Psoas muscle (tissue), 8 donors: ENCODE measurements around the gene AATK. TPM values are rescaled to one million over a fixed set of nuclear protein-coding genes. Genes with fewer than 3 reads are reported as not detected.

Experiments used
- ATAC-seq, 4 donors: fragments of 200-7000 bp; cut with Tn5 transposase; one replicate each; pipeline ENCODE4 v1.9.1; 2020; ENCODE audit warnings: moderate library complexity in 3 of 4, mild to moderate bottlenecking in 2 of 4
- DNase-seq, 2 donors: peaks; one replicate each; pipeline ENCODE4 v3.0.0-alpha.2; 2020
- H3K27ac ChIP-seq: fragments of 200-600 bp; one replicate; pipeline ENCODE4 v1.8.0; 2022
- H3K27me3 ChIP-seq, 3 donors: fragments of 200-600 bp in 1 of 3; one replicate each; pipeline versions ENCODE4 v1.6.1 to v1.8.0; 2013 to 2022; ENCODE audit warnings: low read length in 2 of 3, mild to moderate bottlenecking in 2 of 3, moderate library complexity in 1 of 3; ENCODE audit not compliant: insufficient read depth in 3 of 3
- H3K36me3 ChIP-seq, 2 donors: fragments of 200-600 bp in 1 of 2; one replicate each; pipeline versions ENCODE4 v1.6.1 to v1.8.0; 2013 to 2022; ENCODE audit warnings: low read depth in 1 of 2, mild to moderate bottlenecking in 1 of 2, moderate library complexity in 1 of 2; ENCODE audit not compliant: insufficient read depth in 1 of 2
- H3K4me1 ChIP-seq: fragments of 200-600 bp; one replicate; pipeline ENCODE4 v1.8.0; 2022
- H3K4me3 ChIP-seq: fragments of 200-600 bp; one replicate; pipeline ENCODE4 v1.8.0; 2022; ENCODE audit warnings: mild to moderate bottlenecking
- H3K9me3 ChIP-seq: fragments of 200-600 bp; one replicate; pipeline ENCODE4 v1.8.0; 2022
- WGBS, 3 donors: extraction: QIAGEN DNeasy Blood & Tissue Kit; methylation state at CpG; one replicate each; pipeline versions ENCODE4 v1.1.6 to v1.1.7; 2013; 5-methylcytosine and 5-hydroxymethylcytosine counted together
- intact Hi-C, 2 donors: fragments of 100-400 bp; cut with DNase I; formaldehyde crosslinking; loops; one replicate each; pipeline versions ENCODE4 v1.11.0 to v1.14.2; 2022
- polyA plus RNA-seq, 3 donors: library from polyadenylated mRNA; stranded (reverse); fragments of 200-250 nt; gene quantifications; one replicate each; pipeline ENCODE4 v1.2.3, GENCODE V29; 2013
- total RNA-seq, 4 donors: library from RNA; stranded (reverse); fragmentation: NEBNext Ultra II Directional in 2 of 4; extraction: Animal tissue kit (Norgen Biotek cat#: 25700) in 2 of 4; gene quantifications; one replicate each; pipeline versions ENCODE4 v1.2.1 to v1.2.4, GENCODE V29; 2021 to 2023
- TF ChIP-seq, protein P1 (sequence below): fragments of 200-600 bp; IDR thresholded peaks from one replicate; pipeline ENCODE4 v1.8.0; 2022; ENCODE audit warnings: antibody characterized with exemption
- donor health status: healthy with polysubstance abuse.
- donor health status: DM: no; HTN: no; CAD: no; lungs with moderate emphysema.
- donor health status: Bipolar disorder and iron deficiency.
- donor health status: healthy.
- donor health status: DM: yes; HTN: yes; CAD: no.
- donor health status: DM: no; HTN: no; CAD: no.
- donor health status: DM: no; HTN: no; CAD: no.
- donor health status: DM: yes; HTN: yes; CAD: no.

AATK gene
- total and polyA plus RNA-seq, 7 donors: 0.21 to 1.8 (median 1.0) TPM

DNA sequence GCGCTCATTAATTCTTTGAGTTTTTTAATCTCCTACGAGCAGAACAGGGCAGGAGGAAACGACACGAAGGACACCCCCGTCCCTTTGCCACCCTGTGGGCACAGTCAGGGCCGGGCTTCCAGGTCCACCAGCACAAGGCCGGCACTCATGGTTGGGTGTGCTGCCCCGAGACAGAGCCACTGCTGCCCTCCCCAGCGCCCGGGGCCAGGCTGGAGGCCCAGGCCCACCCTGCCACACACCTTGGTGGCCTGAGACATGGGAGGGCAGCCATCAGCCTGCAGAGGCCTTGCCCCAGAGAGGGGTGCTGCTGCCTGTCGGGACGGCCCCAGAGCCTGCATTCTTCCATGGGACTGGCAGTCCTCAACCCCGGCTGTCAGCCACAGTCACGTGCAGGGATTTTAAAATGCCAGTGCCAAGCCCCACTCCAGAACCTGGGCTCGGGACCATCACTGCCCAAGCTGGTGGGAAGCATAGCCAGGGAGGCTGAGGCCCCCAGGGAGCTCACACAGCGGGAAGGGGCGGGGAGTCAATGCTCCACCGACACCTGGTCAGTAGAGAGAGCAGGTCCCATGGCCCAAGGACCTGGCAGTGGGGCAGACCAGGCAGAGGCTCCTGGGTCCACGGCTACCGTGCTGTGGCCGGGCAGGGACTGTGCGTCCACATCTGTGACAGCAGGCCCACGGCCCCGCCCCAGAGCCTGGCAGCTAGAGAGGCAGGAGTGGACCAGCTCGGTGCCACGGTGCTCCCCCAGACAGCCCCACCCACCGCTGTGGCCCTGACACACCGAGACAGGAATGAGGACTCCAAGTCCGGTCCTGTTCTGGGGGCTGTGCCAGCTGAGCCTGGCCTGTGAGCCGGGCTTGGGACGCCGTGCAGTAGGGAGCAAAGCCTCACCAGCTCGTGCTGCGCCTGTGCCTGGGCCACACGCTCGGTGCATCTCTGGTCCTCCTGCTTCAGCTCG, 29.2 kb upstream of the AATK start:
- peak in 2 of 4 donors; percentile 13 to 27 for ATAC-seq
- Histone ChIP-seq H3K27ac (no peak overlapping the region), H3K27me3 (no peaks in the 10 kb centered on the region), H3K9me3 (no peaks in the 10 kb centered on the region), H3K4me3 (no peak overlapping the region), H3K36me3 (peaks cover 0 to 6% of the 10 kb centered on the region in 2 donors), H3K4me1 (no peaks in the 10 kb centered on the region)
- peak in 1 of 2 donors; percentile 53 for DNase-seq
- intact Hi-C loops: no loop called here
- TF ChIP-seq, protein P1, sequence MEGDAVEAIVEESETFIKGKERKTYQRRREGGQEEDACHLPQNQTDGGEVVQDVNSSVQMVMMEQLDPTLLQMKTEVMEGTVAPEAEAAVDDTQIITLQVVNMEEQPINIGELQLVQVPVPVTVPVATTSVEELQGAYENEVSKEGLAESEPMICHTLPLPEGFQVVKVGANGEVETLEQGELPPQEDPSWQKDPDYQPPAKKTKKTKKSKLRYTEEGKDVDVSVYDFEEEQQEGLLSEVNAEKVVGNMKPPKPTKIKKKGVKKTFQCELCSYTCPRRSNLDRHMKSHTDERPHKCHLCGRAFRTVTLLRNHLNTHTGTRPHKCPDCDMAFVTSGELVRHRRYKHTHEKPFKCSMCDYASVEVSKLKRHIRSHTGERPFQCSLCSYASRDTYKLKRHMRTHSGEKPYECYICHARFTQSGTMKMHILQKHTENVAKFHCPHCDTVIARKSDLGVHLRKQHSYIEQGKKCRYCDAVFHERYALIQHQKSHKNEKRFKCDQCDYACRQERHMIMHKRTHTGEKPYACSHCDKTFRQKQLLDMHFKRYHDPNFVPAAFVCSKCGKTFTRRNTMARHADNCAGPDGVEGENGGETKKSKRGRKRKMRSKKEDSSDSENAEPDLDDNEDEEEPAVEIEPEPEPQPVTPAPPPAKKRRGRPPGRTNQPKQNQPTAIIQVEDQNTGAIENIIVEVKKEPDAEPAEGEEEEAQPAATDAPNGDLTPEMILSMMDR: no peak
- 85 to 88% (median 87%) methylated on average over 37 of the region's 37 CpGs for WGBS, 3 donors

DNA sequence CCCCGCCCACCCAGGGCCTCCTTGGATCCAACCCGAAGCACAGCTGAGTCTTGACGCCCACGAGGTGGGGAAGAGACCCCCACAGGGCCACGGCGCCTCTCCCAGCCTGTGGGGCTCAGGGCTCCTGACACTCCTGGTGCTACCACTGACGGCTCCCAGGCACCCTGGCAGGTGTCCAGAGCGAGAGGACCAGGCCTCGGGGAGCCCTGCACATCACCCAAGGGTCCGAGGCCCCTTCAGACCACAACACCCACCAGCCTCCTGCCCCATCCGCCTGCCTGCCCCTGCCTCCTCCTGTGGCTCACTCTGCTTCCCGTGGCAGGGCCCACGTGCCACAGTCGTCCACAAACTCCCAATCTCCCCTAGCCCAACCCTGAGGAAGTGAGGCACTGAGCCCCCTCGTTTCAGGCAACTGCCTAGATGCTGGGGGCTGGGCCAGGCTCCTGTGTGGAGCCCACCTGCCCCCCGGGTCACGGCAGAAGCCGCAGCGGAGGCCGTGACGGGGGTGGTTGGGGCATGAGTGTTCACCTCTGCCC, 28.3 kb upstream of the AATK start:
- intact Hi-C loops: no loop called here
- no peak overlapping the region for H3K4me3 ChIP-seq
- peaks cover 0 to 9% of the 10 kb centered on the region in 2 donors for H3K36me3 ChIP-seq
- DNase-seq: peak in 1 of 2 donors; percentile 56
- TF ChIP-seq, protein P1: no peak
- H3K27me3 ChIP-seq: no peaks in the 10 kb centered on the region
- no peaks in the 10 kb centered on the region for H3K9me3 ChIP-seq
- H3K27ac ChIP-seq: no peak overlapping the region
- WGBS, 3 donors: 88 to 95% (median 91%) methylated on average over 21 of the region's 21 CpGs
- H3K4me1 ChIP-seq: no peaks in the 10 kb centered on the region
- no peak for ATAC-seq

GRCh38 chr17:81193470-81194224, 27.6 kb upstream of the AATK start:
- no peak overlapping the region for H3K27ac ChIP-seq
- H3K27me3 ChIP-seq: no peaks in the 10 kb centered on the region
- H3K9me3 ChIP-seq: no peaks in the 10 kb centered on the region
- H3K36me3 ChIP-seq: peaks cover 0 to 9% of the 10 kb centered on the region in 2 donors
- ATAC-seq: no peak
- no peak for DNase-seq
- WGBS, 3 donors: 80 to 91% (median 87%) methylated on average over 32 to 38 of the region's 38 CpGs
- H3K4me3 ChIP-seq: no peak overlapping the region
- TF ChIP-seq, protein P1: no peak
- intact Hi-C loops: no loop called here
- H3K4me1 ChIP-seq: no peaks in the 10 kb centered on the region

DNA sequence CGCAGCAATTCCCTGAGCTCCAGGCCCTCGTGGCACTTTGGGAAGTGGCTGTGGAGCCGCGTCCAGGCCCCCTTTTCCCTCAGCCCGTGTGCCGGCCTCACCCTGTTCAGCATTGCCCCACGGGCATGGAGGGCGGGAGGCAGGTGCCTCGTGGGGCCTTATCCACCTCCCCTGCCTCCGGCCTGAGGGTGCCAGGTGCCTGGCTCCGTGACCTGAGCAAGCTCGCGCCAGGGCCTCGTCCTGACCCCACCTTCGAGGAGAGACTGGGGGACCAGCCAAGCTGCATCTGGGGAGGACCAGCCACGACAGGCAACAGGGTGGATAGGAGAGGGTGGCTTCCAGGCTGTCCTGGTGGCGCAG, 27.0 kb upstream of the AATK start:
- intact Hi-C loops: no loop called here
- Histone ChIP-seq H3K4me3 (no peak overlapping the region), H3K27ac (no peak overlapping the region), H3K27me3 (no peaks in the 10 kb centered on the region), H3K9me3 (no peaks in the 10 kb centered on the region), H3K36me3 (peaks cover 0 to 9% of the 10 kb centered on the region in 2 donors), H3K4me1 (no peaks in the 10 kb centered on the region)
- ATAC-seq (no peak), DNase-seq (no peak)
- WGBS, 3 donors: 88 to 91% (median 90%) methylated on average over 17 of the region's 17 CpGs
- TF ChIP-seq, protein P1: no peak
